A549 (cell line): ENCODE data around the gene ASTN1. TPM values are rescaled to one million over a fixed set of nuclear protein-coding genes. Genes with fewer than 3 reads are reported as not detected.

Experiments
- ATAC-seq, 2 experiments: fragments of 200-7000 bp in 1 of 2; fragments of >200 bp in 1 of 2; cut with Nextera tagmentation in 1 of 2; cut with Tn5 transposase in 1 of 2; 3 replicates each; pipeline versions ENCODE4 v1.8.0 to v1.9.1; 2018 to 2020; ENCODE audit warnings: mild to moderate bottlenecking in 1 of 2, moderate library complexity in 1 of 2
- CTCF ChIA-PET: fragments of 300-600 bp; sonication (Branson Sonifier 250); formaldehyde crosslinking; extraction: SDS; loops from one replicate; lab custom pipeline; 2021; ENCODE audit warnings: antibody characterized with exemption, inconsistent platforms; lab: Yijun Ruan, JAX
- POLR2A ChIA-PET: fragments of 350-600 bp; formaldehyde crosslinking; extraction: SDS; loops from one replicate; lab custom pipeline; 2021; ENCODE audit warnings: antibody characterized with exemption, inconsistent platforms; lab: Yijun Ruan, JAX
- DNase-seq, 2 experiments: peaks; one replicate each; pipeline versions ENCODE4 v3.0.0 to v3.0.0-alpha.2; 2011 to 2016; ENCODE audit warnings: low read depth in 1 of 2, low spot score in 1 of 2
- FAIRE-seq: peaks from 2 replicates; lab custom pipeline; 2011; peaks lifted over from hg19 to GRCh38; lab: Jason Lieb, UNC
- H3K27ac ChIP-seq, 2 experiments: fragments of >200 bp; sonication (Bioruptor Twin); formaldehyde crosslinking; 3 replicates each; pipeline ENCODE4 v1.5.1; 2016 to 2017
- H3K4me1 ChIP-seq: fragments of >200 bp; sonication (Bioruptor Twin); formaldehyde crosslinking; 3 replicates; pipeline ENCODE4 v1.6.1; 2016
- H3K4me2 ChIP-seq: fragments of >200 bp; sonication (Bioruptor Twin); formaldehyde crosslinking; 3 replicates; pipeline ENCODE4 v1.6.1; 2016
- H3K4me3 ChIP-seq: fragments of >200 bp; sonication (Bioruptor Twin); formaldehyde crosslinking; 3 replicates; pipeline ENCODE4 v1.5.1; 2016
- H3K9me3 ChIP-seq: fragments of >200 bp; sonication (Bioruptor Twin); formaldehyde crosslinking; 3 replicates; pipeline ENCODE4 v1.6.1; 2016
- CHD4 ChIP-seq: fragments of 200-600 bp; sonication (generic); IDR thresholded peaks from 2 replicates; pipeline ENCODE4 v1.6.1; 2016; ENCODE audit warnings: antibody characterized with exemption, mild to moderate bottlenecking, borderline replicate concordance
- EHF ChIP-seq: fragments of 250-450 bp; sonication (Bioruptor Pico); IDR thresholded peaks from 2 replicates; pipeline ENCODE4 v1.5.0; 2020; ENCODE audit warnings: mild to moderate bottlenecking
- ESRRA ChIP-seq: fragments of 150-350 bp; IDR thresholded peaks from 2 replicates; pipeline ENCODE4 v1.6.1; 2014; ENCODE audit warnings: mild to moderate bottlenecking, low read length, borderline replicate concordance
- GATA3 ChIP-seq: IDR thresholded peaks from 2 replicates; pipeline ENCODE4 v1.6.1; 2012; ENCODE audit warnings: borderline replicate concordance
- HDAC2 ChIP-seq: fragments of 200-600 bp; sonication (generic); IDR thresholded peaks from 2 replicates; pipeline ENCODE4 v1.6.1; 2016
- HOXB5 ChIP-seq: fragments of 250-450 bp; sonication (Bioruptor Pico); IDR thresholded peaks from 2 replicates; pipeline ENCODE4 v1.5.0; 2020; ENCODE audit warnings: mild to moderate bottlenecking, moderate library complexity
- MAZ ChIP-seq: fragments of 150-350 bp; IDR thresholded peaks from 2 replicates; pipeline ENCODE4 v1.6.1; 2014; ENCODE audit warnings: antibody characterized with exemption, low read depth, low read length, borderline replicate concordance
- MYC ChIP-seq: IDR thresholded peaks from 2 replicates; pipeline ENCODE4 v1.6.1; 2012; ENCODE audit warnings: mild to moderate bottlenecking, inconsistent platforms, low read length, improper control_type of control experiment, borderline replicate concordance
- NFE2L2 ChIP-seq: fragments of 150-350 bp; conservative IDR thresholded peaks from 2 replicates; pipeline ENCODE4 v1.6.1; 2014; ENCODE audit warnings: low read length
- PHF8 ChIP-seq: fragments of 200-600 bp; sonication (generic); IDR thresholded peaks from 2 replicates; pipeline ENCODE4 v1.6.1; 2016; ENCODE audit warnings: low read depth, mild to moderate bottlenecking, antibody characterized with exemption, moderate library complexity, borderline replicate concordance
- RCOR1 ChIP-seq: fragments of 150-350 bp; IDR thresholded peaks from 2 replicates; pipeline ENCODE4 v1.6.1; 2014; ENCODE audit warnings: antibody characterized with exemption, low read length, low read depth
- SMC3 ChIP-seq: fragments of >200 bp; sonication (Bioruptor Twin); formaldehyde crosslinking; IDR thresholded peaks from 3 replicates; pipeline ENCODE4 v1.6.1; 2018; ENCODE audit warnings: inconsistent platforms
- TFCP2L1 ChIP-seq: fragments of 250-450 bp; sonication (Bioruptor Pico); IDR thresholded peaks from 2 replicates; pipeline ENCODE4 v1.5.0; 2021; ENCODE audit warnings: mild to moderate bottlenecking
- TP53 ChIP-seq: fragments of 250-450 bp; sonication (Bioruptor Pico); IDR thresholded peaks from 2 replicates; pipeline ENCODE4 v1.5.0; 2021; ENCODE audit warnings: mild to moderate bottlenecking, moderate library complexity
- USF2 ChIP-seq: fragments of 450-650 bp; IDR thresholded peaks from 2 replicates; pipeline ENCODE4 v1.6.1; 2014; ENCODE audit warnings: antibody characterized with exemption
- ZFP36 ChIP-seq: fragments of 450-650 bp; IDR thresholded peaks from 2 replicates; pipeline ENCODE4 v1.6.1; 2014; ENCODE audit warnings: borderline replicate concordance; ENCODE audit not compliant: partially characterized antibody
- ZNF302 ChIP-seq: fragments of 250-450 bp; sonication (Bioruptor Pico); IDR thresholded peaks from 2 replicates; pipeline ENCODE4 v1.9.0; 2021; ENCODE audit warnings: inconsistent platforms, mild to moderate bottlenecking, moderate library complexity
- ZSCAN20 ChIP-seq: fragments of 250-450 bp; sonication (Bioruptor Pico); IDR thresholded peaks from 2 replicates; pipeline ENCODE4 v1.8.0; 2022; ENCODE audit warnings: mild to moderate bottlenecking, moderate library complexity
- WGBS: methylation state at CpG from one replicate; pipeline ENCODE4 v1.1.6; 2017; ENCODE audit errors: missing lambda C conversion rate; 5-methylcytosine and 5-hydroxymethylcytosine counted together
- polyA plus RNA-seq, 4 experiments: library from polyadenylated mRNA; depleted of rRNA in 3 of 4; stranded (reverse); fragments of >200 nt; fragmentation: RNase III in 1 of 4; extraction: RNeasy Plus Mini Kit Qiagen cat#74134 plus additional on column Dnase treatment in 1 of 4; gene quantifications; 2 replicates in 3 of 4; 3 replicates in 1 of 4; pipeline ENCODE4 v1.2.3, GENCODE V29; 2011 to 2017
- TF ChIP-seq, protein P1 (sequence below): fragments of >200 bp; sonication (Bioruptor Twin); formaldehyde crosslinking; IDR thresholded peaks from 3 replicates; pipeline ENCODE4 v1.5.1; 2016

The ASTN1 gene
- polyA plus RNA-seq, 2 of the 4 experiments (the other 2 are of a cell fraction) = not detected

- TF ChIP-seq NFE2L2 (no peak), TFCP2L1 (no peak), ZNF302 (CRISPR knock-in tag) (no peak)
These were observed 270.1 kb downstream of the ASTN1 start (continued) for GRCh38 chr1:176894450-176894849.

- Histone ChIP-seq H3K4me2 (no peak overlapping the region), H3K27ac (no peak overlapping the region), H3K4me3 (no peak overlapping the region), H3K9me3 (no peaks in the 10 kb centered on the region), H3K4me1 (no peaks in the 10 kb centered on the region)
- 1% methylated on average over 7 of the region's 7 CpGs for WGBS
- TF ChIP-seq ESRRA = no peak
- no peak for TF ChIP-seq TP53 (CRISPR knock-in tag)
- TF ChIP-seq RCOR1 = no peak
- TF ChIP-seq CHD4 = no peak
- CTCF ChIA-PET = interaction anchor here (1.0 to 1.4 kb wide), 2 partner anchors 11 to 13 kb away, joined by 3 read pairs; no protein-coding TSS in a partner anchor
- FAIRE-seq = no peak
- POLR2A ChIA-PET = no interaction called here
- no peak for ATAC-seq
- no peak for DNase-seq
These were observed 270.7 kb downstream of the ASTN1 start for GRCh38 chr1:176893625-176894352.

DNA sequence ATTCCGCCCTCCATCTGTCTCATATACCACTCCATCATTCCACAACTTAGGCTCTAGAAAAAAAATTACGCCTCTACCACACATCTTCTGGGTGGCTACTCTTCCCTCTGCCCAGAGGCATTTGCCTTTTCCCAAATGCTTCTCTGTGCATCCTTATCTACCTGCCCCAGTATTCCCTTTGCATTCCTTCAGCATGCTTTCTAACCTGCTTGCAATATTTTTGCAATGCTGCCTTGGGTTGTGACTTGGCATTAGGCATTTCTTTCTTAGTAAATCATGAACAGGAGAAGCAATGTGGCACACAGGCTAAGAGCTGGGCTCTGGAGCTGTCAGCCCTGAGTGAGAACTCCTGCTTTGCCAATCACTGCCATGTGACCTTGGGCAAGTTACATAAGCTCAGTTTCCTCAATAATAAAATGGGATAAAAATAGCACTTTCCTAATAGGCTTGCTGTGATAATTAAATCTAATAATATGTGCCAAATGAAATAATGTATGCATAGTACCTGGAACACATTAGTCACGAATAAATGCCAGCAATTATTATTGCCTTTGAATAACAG lies 276.0 kb downstream of the ASTN1 start:
- no peak for TF ChIP-seq RCOR1
- TF ChIP-seq USF2 = no peak
- TF ChIP-seq GATA3 = no peak
- TF ChIP-seq EHF = no peak
- CTCF ChIA-PET = interaction anchor here (2.7 kb wide), 1 partner anchor 8 kb away, joined by 8 read pairs; no protein-coding TSS in a partner anchor
- H3K9me3 ChIP-seq = no peaks in the 10 kb centered on the region
- ATAC-seq (no peak), DNase-seq (no peak), FAIRE-seq (no peak)
- 1% methylated on average over 3 of the region's 3 CpGs for WGBS
- no peak overlapping the region for H3K4me3 ChIP-seq
- POLR2A ChIA-PET = no interaction called here
- no peak overlapping the region for H3K27ac ChIP-seq
- no peak overlapping the region for H3K4me2 ChIP-seq
- no peaks in the 10 kb centered on the region for H3K4me1 ChIP-seq

GRCh38 chr1:176885751-176886150 lies 278.8 kb downstream of the ASTN1 start:
- ATAC-seq (no peak), DNase-seq (no peak), FAIRE-seq (no peak)
- Histone ChIP-seq H3K4me1 (no peaks in the 10 kb centered on the region), H3K27ac (no peak overlapping the region), H3K4me3 (no peak overlapping the region), H3K9me3 (no peaks in the 10 kb centered on the region)
- POLR2A ChIA-PET = no interaction called here
- 1% methylated on average over 2 of the region's 2 CpGs for WGBS
- CTCF ChIA-PET = interaction anchor here (1.1 to 2.2 kb wide), 2 partner anchors 11 to 12 kb away, joined by 3 to 5 read pairs; no protein-coding TSS in a partner anchor
- TF ChIP-seq CHD4 = no peak
- no peak for TF ChIP-seq MYC
- no peak for TF ChIP-seq MAZ
- no peak for TF ChIP-seq ZSCAN20 (CRISPR knock-in tag)
- TF ChIP-seq ZNF302 (CRISPR knock-in tag) = no peak
- TF ChIP-seq, protein P1, sequence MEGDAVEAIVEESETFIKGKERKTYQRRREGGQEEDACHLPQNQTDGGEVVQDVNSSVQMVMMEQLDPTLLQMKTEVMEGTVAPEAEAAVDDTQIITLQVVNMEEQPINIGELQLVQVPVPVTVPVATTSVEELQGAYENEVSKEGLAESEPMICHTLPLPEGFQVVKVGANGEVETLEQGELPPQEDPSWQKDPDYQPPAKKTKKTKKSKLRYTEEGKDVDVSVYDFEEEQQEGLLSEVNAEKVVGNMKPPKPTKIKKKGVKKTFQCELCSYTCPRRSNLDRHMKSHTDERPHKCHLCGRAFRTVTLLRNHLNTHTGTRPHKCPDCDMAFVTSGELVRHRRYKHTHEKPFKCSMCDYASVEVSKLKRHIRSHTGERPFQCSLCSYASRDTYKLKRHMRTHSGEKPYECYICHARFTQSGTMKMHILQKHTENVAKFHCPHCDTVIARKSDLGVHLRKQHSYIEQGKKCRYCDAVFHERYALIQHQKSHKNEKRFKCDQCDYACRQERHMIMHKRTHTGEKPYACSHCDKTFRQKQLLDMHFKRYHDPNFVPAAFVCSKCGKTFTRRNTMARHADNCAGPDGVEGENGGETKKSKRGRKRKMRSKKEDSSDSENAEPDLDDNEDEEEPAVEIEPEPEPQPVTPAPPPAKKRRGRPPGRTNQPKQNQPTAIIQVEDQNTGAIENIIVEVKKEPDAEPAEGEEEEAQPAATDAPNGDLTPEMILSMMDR = no peak
- TF ChIP-seq HDAC2 = no peak
- no peak for TF ChIP-seq ZFP36
- no peak for TF ChIP-seq PHF8
- TF ChIP-seq HOXB5 = no peak
- no peak for TF ChIP-seq NFE2L2
- TF ChIP-seq RCOR1 = no peak
- TF ChIP-seq SMC3 = no peak
- TF ChIP-seq, all 56 proteins: peak for 0
- H3K4me2 ChIP-seq = no peak overlapping the region
